Measurements from ENCODE around the gene CEMP1. TPM values are rescaled to one million over a fixed set of nuclear protein-coding genes. Genes with fewer than 3 reads are reported as not detected.
A peak's percentile ranks its signal among the peaks of the same experiment; 100 is the strongest.

Gene CEMP1
- total RNA-seq, 2 experiments from 2014 or later: not detected

- no peak for DNase-seq
- peak overlapping the region; percentile 9 for H3K4me3 Mint-ChIP-seq
- peaks cover 42% of the 10 kb centered on the region for H3K4me1 Mint-ChIP-seq
- CTCF ChIA-PET: interaction anchor here (1.0 to 1.7 kb wide), 3 partner anchors 11 to 172 kb away, joined by 3 to 5 read pairs (median 3); partner anchors contain the start of gene ABCA3
- no peaks in the 10 kb centered on the region for H3K9me3 Mint-ChIP-seq (ENCODE audit: low read depth)
- ATAC-seq: no peak
- H3K36me3 Mint-ChIP-seq: peaks cover 4% of the 10 kb centered on the region
- no peaks in the 10 kb centered on the region for H3K27me3 Mint-ChIP-seq
- peak overlapping the region; percentile 29 for H3K27ac Mint-ChIP-seq
These were observed 19.0 kb downstream of the CEMP1 start for GRCh38 chr16:2511996-2512734.

- CTCF ChIA-PET: interaction anchor here (1.0 to 1.7 kb wide), 2 partner anchors 10 to 171 kb away, joined by 3 to 5 read pairs; partner anchors contain the start of gene ABCA3
- Mint-ChIP-seq H3K9me3 (ENCODE audit: low read depth) (no peaks in the 10 kb centered on the region), H3K36me3 (peaks cover under 1% of the 10 kb centered on the region), H3K27ac (no peak overlapping the region), H3K27me3 (no peaks in the 10 kb centered on the region), H3K4me3 (no peak overlapping the region), H3K4me1 (peaks cover 35% of the 10 kb centered on the region)
- ATAC-seq: no peak
- DNase-seq: no peak
These were observed 19.9 kb downstream of the CEMP1 start for GRCh38 chr16:2511128-2511800.

GRCh38 chr16:2508722-2509400 lies 22.3 kb downstream of the CEMP1 start:
- H3K36me3 Mint-ChIP-seq: no peaks in the 10 kb centered on the region
- DNase-seq (no peak), ATAC-seq (no peak)
- CTCF ChIA-PET: no interaction called here
- H3K4me3 Mint-ChIP-seq: no peak overlapping the region
- no peak overlapping the region for H3K27ac Mint-ChIP-seq
- H3K4me1 Mint-ChIP-seq: peaks cover 19% of the 10 kb centered on the region
- no peaks in the 10 kb centered on the region for H3K27me3 Mint-ChIP-seq
- H3K9me3 Mint-ChIP-seq (ENCODE audit: low read depth): no peaks in the 10 kb centered on the region

GRCh38 chr16:2507665-2508064 lies 23.5 kb downstream of the CEMP1 start:
- DNase-seq (no peak), ATAC-seq (no peak)
- Mint-ChIP-seq H3K27me3 (no peaks in the 10 kb centered on the region), H3K4me3 (no peak overlapping the region), H3K36me3 (no peaks in the 10 kb centered on the region), H3K9me3 (ENCODE audit: low read depth) (no peaks in the 10 kb centered on the region), H3K4me1 (peaks cover 11% of the 10 kb centered on the region), H3K27ac (no peak overlapping the region)
- CTCF ChIA-PET: interaction anchor here (1.5 kb wide), 1 partner anchor 257 kb away, joined by 4 read pairs; the partner anchor contains the start of gene ECI1

DNA sequence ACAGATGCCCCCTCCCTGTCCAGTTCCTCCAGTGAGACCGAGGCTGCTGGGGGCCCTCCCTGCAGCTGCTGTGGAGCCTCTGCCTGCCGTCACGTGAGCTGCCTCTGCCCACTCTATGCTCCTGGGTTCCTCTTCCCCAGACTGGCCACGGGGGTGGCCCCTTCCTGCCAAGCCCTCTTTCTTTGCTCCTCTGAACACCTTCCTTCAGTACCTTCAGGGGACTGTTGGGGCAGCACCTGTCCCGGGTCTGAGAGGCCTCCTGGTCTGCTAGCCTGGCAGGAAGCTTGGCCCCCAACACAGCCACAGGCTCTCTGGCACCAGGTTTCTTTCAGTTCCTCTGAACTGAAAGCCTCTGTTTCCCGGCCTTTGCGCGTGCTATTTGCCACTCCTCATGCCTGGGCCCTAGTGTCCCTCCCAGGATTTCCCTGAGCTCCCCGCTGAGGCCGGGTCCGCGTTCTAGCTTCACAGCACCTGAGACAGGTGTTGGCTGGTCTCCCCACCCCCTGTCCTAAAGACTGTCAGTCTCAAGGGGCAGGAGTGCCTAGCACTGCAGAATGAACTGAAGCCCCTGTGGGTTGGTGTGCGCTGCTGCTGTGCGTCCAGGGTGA lies 24.1 kb downstream of the CEMP1 start:
- CTCF ChIA-PET: interaction anchor here (1.5 kb wide), 1 partner anchor 256 kb away, joined by 4 read pairs; the partner anchor contains the start of gene ECI1
- no peaks in the 10 kb centered on the region for H3K27me3 Mint-ChIP-seq
- H3K27ac Mint-ChIP-seq: no peak overlapping the region
- peaks cover 8% of the 10 kb centered on the region for H3K4me1 Mint-ChIP-seq
- ATAC-seq (peak; percentile 66), DNase-seq (no peak)
- no peaks in the 10 kb centered on the region for H3K9me3 Mint-ChIP-seq (ENCODE audit: low read depth)
- H3K4me3 Mint-ChIP-seq: no peak overlapping the region
- no peaks in the 10 kb centered on the region for H3K36me3 Mint-ChIP-seq

- Mint-ChIP-seq H3K27me3 (no peaks in the 10 kb centered on the region), H3K9me3 (ENCODE audit: low read depth) (no peaks in the 10 kb centered on the region)
- ATAC-seq: no peak
These were observed 25.5 kb downstream of the CEMP1 start for GRCh38 chr16:2505695-2506094.

DNA sequence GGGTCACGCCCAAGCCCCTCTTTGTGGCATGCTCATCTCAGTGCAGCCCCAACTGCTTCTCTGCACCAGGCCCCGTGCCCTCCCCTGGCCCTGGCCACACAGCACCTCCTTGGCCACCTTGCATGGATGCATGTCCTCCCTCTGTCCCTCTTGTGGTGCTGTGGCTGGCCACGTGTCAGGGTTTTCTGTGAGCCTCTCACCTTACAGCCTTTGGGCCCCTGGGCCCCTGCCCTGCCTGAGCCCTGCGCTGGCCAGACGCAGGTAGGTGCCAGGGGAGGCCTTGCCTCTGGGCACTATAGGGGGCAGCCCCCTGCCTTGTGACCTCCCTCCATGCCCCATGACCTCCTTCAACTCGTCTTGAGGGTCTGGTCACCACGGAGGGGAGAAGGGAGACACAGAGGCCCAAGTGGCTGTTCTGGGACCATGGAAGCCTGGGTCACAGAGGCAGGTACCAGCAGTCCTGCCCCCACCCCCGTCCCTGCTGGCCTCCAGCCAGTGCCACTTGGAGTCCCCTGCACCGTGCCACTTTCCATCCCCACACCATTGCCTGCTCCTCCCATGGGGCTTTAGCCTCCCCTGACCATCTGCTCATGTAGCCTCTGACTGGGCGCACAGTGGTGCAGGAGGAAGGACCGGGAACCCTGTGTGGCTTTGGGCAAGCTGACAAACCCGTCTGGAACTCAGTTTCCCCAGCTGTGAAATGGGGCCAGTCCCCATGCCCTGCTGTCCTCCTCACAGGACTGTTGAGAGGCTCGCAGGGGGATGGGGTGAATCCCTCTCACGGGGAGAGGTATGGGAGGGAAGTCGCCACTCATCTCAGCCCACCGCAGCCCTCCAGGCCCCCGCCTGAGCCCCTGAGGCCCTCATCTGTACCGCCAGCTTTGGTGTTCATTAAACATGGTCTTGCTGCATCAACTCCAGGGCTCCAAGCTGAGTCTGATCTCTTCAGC lies 29.0 kb downstream of the CEMP1 start:
- Mint-ChIP-seq H3K36me3 (peaks cover 2% of the 10 kb centered on the region), H3K9me3 (ENCODE audit: low read depth) (no peaks in the 10 kb centered on the region), H3K4me1 (peaks cover 2% of the 10 kb centered on the region), H3K27ac (no peak overlapping the region), H3K4me3 (no peak overlapping the region), H3K27me3 (no peaks in the 10 kb centered on the region)
- ATAC-seq: no peak
- CTCF ChIA-PET: interaction anchor here (0.6 to 2.5 kb wide), 33 partner anchors 9 to 490 kb away, joined by 3 to 16 read pairs (median 5); partner anchors contain the start of genes ABCA3, AMDHD2, ATP6V0C and ECI1
- no peak for DNase-seq

More at GRCh38 chr16:2505695-2506094, 25.5 kb downstream of the CEMP1 start:
- H3K4me3 Mint-ChIP-seq: no peak overlapping the region
- H3K4me1 Mint-ChIP-seq: peaks cover 8% of the 10 kb centered on the region
- no peak for DNase-seq
- CTCF ChIA-PET: interaction anchor here (1.3 kb wide), 1 partner anchor 311 kb away, joined by 3 read pairs; no protein-coding TSS in a partner anchor
- no peak overlapping the region for H3K27ac Mint-ChIP-seq
- H3K36me3 Mint-ChIP-seq: no peaks in the 10 kb centered on the region

DNA sequence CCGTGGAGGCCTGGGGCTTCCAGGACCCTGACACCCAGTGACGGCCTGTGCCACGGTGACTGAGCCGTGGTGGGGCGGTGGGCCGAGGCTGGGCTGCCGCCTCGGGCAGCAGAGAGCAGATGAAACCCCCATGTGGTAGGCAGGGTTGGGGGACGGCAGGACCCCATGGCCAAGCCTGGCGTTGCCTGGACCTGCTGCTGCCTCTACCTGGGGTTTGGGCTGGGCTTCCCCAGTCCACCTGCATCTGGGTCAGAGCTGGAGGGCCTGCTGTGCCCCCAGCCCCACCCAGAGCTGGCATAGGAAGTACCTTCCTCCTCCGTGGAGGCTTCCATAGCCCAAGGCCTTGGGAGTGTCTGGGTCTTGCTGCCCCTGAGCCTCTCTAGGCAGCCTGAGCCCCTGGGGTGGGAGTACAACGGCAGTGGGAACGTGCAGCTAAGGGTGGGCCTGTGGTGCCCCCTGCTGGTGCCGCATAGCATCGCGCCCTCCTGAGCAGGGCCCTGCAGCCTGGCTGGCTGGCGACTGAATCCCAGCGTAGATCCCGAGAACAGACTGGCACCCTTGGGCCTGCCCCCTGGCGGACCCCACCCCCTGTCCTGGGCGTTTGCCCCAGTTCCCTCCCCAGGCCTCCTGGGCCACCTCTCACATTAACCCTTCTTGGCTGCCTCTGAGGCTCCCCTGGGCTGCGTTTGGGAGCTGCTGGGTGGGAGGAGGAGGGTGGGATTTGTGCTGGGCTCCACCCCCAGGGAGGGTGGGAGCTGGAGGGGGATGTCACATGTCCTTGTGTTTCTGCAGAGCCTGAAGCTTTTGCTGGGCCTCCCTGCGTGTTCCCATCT lies 30.1 kb downstream of the CEMP1 start:
- Mint-ChIP-seq H3K9me3 (ENCODE audit: low read depth) (no peaks in the 10 kb centered on the region), H3K4me3 (no peak overlapping the region), H3K27ac (no peak overlapping the region), H3K4me1 (no peaks in the 10 kb centered on the region), H3K36me3 (peaks cover 2% of the 10 kb centered on the region), H3K27me3 (no peaks in the 10 kb centered on the region)
- ATAC-seq (peak; percentile 98), DNase-seq (peak; percentile 84)
- CTCF ChIA-PET: interaction anchor here (0.6 to 2.5 kb wide), 42 partner anchors 10 to 489 kb away, joined by 3 to 16 read pairs (median 5); partner anchors contain the start of genes ABCA3, AMDHD2, ATP6V0C and CCNF

DNA sequence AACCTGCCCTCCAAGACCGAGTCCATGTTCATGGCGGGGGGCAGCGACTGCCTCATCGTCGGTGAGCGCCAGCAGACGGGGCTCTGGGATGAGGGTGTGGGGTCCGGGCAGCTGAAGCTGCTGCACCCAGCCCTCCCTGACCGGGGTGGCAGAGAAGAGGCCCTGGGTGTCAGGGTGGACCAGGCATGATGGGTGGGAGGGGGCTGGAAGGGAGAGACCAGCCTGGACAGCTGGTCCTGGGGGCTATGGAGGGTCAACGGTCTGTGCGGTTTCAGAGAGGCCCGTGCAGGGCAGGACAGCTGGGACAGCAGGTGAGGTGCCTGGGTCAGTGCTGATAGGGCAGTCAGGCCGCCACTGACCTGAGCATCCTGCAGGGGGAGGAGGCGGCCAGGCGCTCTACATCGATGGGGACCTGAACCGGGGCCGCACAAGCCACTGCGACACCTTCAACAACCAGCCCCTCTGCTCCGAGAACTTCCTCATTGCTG lies 30.7 kb downstream of the CEMP1 start:
- no peak overlapping the region for H3K27ac Mint-ChIP-seq
- DNase-seq (no peak), ATAC-seq (peak; percentile 6)
- no peaks in the 10 kb centered on the region for H3K9me3 Mint-ChIP-seq (ENCODE audit: low read depth)
- no peaks in the 10 kb centered on the region for H3K4me1 Mint-ChIP-seq
- CTCF ChIA-PET: interaction anchor here (0.6 to 2.5 kb wide), 34 partner anchors 11 to 427 kb away, joined by 3 to 16 read pairs (median 5); partner anchors contain the start of genes ABCA3, AMDHD2, ATP6V0C and CCNF
- peaks cover 2% of the 10 kb centered on the region for H3K36me3 Mint-ChIP-seq
- no peaks in the 10 kb centered on the region for H3K27me3 Mint-ChIP-seq
- H3K4me3 Mint-ChIP-seq: no peak overlapping the region

- CTCF ChIA-PET: interaction anchor here (1.2 to 2.5 kb wide), 9 partner anchors 10 to 249 kb away, joined by 3 to 14 read pairs (median 10); partner anchors contain the start of genes ECI1 and TEDC2
- H3K36me3 Mint-ChIP-seq: peaks cover 2% of the 10 kb centered on the region
- H3K4me1 Mint-ChIP-seq: no peaks in the 10 kb centered on the region
- no peak overlapping the region for H3K27ac Mint-ChIP-seq
- H3K27me3 Mint-ChIP-seq: no peaks in the 10 kb centered on the region
- DNase-seq (no peak), ATAC-seq (no peak)
- no peak overlapping the region for H3K4me3 Mint-ChIP-seq
- no peaks in the 10 kb centered on the region for H3K9me3 Mint-ChIP-seq (ENCODE audit: low read depth)
These were observed 31.2 kb downstream of the CEMP1 start for GRCh38 chr16:2499890-2500429.

DNA sequence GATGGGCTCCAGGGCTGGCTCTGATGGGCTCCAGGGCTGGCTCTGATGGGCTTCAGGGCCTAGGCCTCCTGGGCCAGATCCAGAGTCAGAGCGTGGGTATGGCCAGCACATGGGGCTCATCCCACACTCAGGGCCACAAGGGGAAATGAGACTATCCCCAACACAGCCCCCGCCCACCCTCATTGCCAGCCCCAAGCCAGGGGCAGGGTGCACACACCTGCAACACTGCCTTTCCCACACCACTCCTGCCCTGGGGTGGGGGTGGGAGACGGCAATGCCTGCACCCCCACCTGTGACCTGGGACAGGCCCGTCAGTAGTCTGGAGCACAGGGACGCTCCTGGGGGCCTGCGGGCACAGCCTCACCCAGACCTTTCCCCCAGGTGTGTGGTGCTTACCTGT lies 31.8 kb downstream of the CEMP1 start:
- Mint-ChIP-seq H3K27me3 (no peaks in the 10 kb centered on the region), H3K4me3 (no peak overlapping the region), H3K4me1 (no peaks in the 10 kb centered on the region), H3K9me3 (ENCODE audit: low read depth) (no peaks in the 10 kb centered on the region), H3K27ac (no peak overlapping the region), H3K36me3 (peaks cover 2% of the 10 kb centered on the region)
- no peak for ATAC-seq
- CTCF ChIA-PET: interaction anchor here (1.2 to 2.5 kb wide), 4 partner anchors 13 to 248 kb away, joined by 3 to 14 read pairs (median 11); partner anchors contain the start of genes ECI1 and TEDC2
- DNase-seq: no peak

All from activated CD8-positive, alpha-beta memory T cell treated with anti-CD3 and anti-CD28 coated beads, Interleukin-2, amount 10 ng/mL, durations not matched to agents 7 days and 5 days (primary cell).